IMR-90 (cell line): Measurements from ENCODE around the gene CUL7. TPM values are rescaled to one million over a fixed set of nuclear protein-coding genes. Genes with fewer than 3 reads are reported as not detected.
A peak's percentile ranks its signal among the peaks of the same experiment; 100 is the strongest.

Experiments
- ATAC-seq: fragments of 200-7000 bp; cut with Tn5 transposase; 2 replicates; pipeline ENCODE4 v1.9.1; 2020; ENCODE audit warnings: low read depth, mild to moderate bottlenecking, moderate library complexity
- BruUV-seq: library from RNA; stranded (reverse); fragments of 400-500 nt; replicated peaks from 2 replicates; lab custom pipeline; 2021; lab: Mats Ljungman, UMichigan
- CTCF ChIA-PET: fragments of 300-600 bp; formaldehyde crosslinking; extraction: SDS; loops from one replicate; lab custom pipeline; 2021; ENCODE audit warnings: antibody characterized with exemption; lab: Yijun Ruan, JAX
- POLR2A ChIA-PET: fragments of 300-600 bp; sonication (Branson Sonifier 250); formaldehyde crosslinking; loops from one replicate; lab custom pipeline; 2022; ENCODE audit warnings: antibody characterized with exemption; ENCODE audit not compliant: unreplicated experiment; lab: Charles Lee
- DNase-seq: peaks from one replicate; pipeline ENCODE4 v3.0.0; 2013
- H2AFZ ChIP-seq: replicated peaks from 2 replicates; pipeline ENCODE3; 2013; ENCODE audit warnings: low read length, mild to moderate bottlenecking; ENCODE audit not compliant: poor library complexity
- H2AK5ac ChIP-seq: 2 replicates; pipeline ENCODE4 v1.6.1; 2013; ENCODE audit warnings: low read depth, low read length, inconsistent platforms
- H2AK9ac ChIP-seq: replicated peaks from 2 replicates; pipeline ENCODE3; 2013; ENCODE audit warnings: mild to moderate bottlenecking, low read depth, low read length, moderate library complexity; ENCODE audit not compliant: poor library complexity
- H2BK120ac ChIP-seq: 2 replicates; pipeline ENCODE4 v1.6.1; 2013; ENCODE audit warnings: low read depth, low read length, inconsistent platforms
- H2BK15ac ChIP-seq: 3 replicates; pipeline ENCODE4 v1.6.1; 2013; ENCODE audit warnings: low read depth, low read length, inconsistent platforms
- H2BK20ac ChIP-seq: 2 replicates; pipeline ENCODE4 v1.6.1; 2013; ENCODE audit warnings: low read depth, mild to moderate bottlenecking, inconsistent platforms, low read length, moderate library complexity
- H2BK5ac ChIP-seq: 2 replicates; pipeline ENCODE4 v1.6.1; 2013; ENCODE audit warnings: mild to moderate bottlenecking, low read depth, low read length, inconsistent platforms; ENCODE audit not compliant: poor library complexity, severe bottlenecking
- H3K14ac ChIP-seq: replicated peaks from 2 replicates; pipeline ENCODE4 v1.6.1; 2013; ENCODE audit warnings: low read depth, low read length, inconsistent platforms
- H3K18ac ChIP-seq: 2 replicates; pipeline ENCODE4 v1.6.1; 2013; ENCODE audit warnings: low read depth, low read length, control low read depth
- H3K23ac ChIP-seq: 2 replicates; pipeline ENCODE4 v1.6.1; 2013; ENCODE audit warnings: low read depth, low read length, inconsistent platforms
- H3K27ac ChIP-seq: 2 replicates; pipeline ENCODE4 v1.5.1; 2013; ENCODE audit warnings: mild to moderate bottlenecking, control low read depth, low read length; ENCODE audit not compliant: insufficient read depth
- H3K27me3 ChIP-seq: 2 replicates; pipeline ENCODE4 v1.6.1; 2013; ENCODE audit warnings: low read length; ENCODE audit not compliant: control insufficient read depth, insufficient read depth
- H3K36me3 ChIP-seq: 2 replicates; pipeline ENCODE4 v1.6.1; 2013; ENCODE audit warnings: low read length, mixed read lengths; ENCODE audit not compliant: control insufficient read depth, insufficient read depth
- H3K4ac ChIP-seq: 2 replicates; pipeline ENCODE4 v1.6.1; 2013; ENCODE audit warnings: low read depth, low read length, inconsistent platforms
- H3K4me1 ChIP-seq: 2 replicates; pipeline ENCODE4 v1.6.1; 2013; ENCODE audit warnings: low read length, mixed read lengths; ENCODE audit not compliant: control insufficient read depth, insufficient read depth
- H3K4me2 ChIP-seq: 2 replicates; pipeline ENCODE4 v1.6.1; 2013; ENCODE audit warnings: low read depth, mild to moderate bottlenecking, control low read depth, low read length, moderate library complexity
- H3K4me3 ChIP-seq: 2 replicates; pipeline ENCODE4 v1.5.1; 2013; ENCODE audit warnings: low read depth, mild to moderate bottlenecking, control low read depth, low read length, moderate library complexity; ENCODE audit not compliant: insufficient read depth
- H3K56ac ChIP-seq: 2 replicates; pipeline ENCODE4 v1.6.1; 2013; ENCODE audit warnings: low read length, inconsistent platforms; ENCODE audit not compliant: insufficient read depth; ENCODE audit errors: extremely low read depth
- H3K79me1 ChIP-seq, 2 experiments: 2 replicates each; pipeline ENCODE4 v1.6.1; 2013; ENCODE audit warnings: low read length in 2 of 2, inconsistent platforms in 1 of 2, low read depth in 1 of 2
- H3K9ac ChIP-seq: 2 replicates; pipeline ENCODE4 v1.6.1; 2013; ENCODE audit warnings: low read depth, low read length, control low read depth
- H3K9me1 ChIP-seq: 2 replicates; pipeline ENCODE4 v1.6.1; 2013; ENCODE audit warnings: low read length, inconsistent platforms; ENCODE audit not compliant: insufficient read depth
- H3K9me3 ChIP-seq: 2 replicates; pipeline ENCODE4 v1.6.1; 2013; ENCODE audit warnings: low read length; ENCODE audit not compliant: control insufficient read depth, insufficient read depth
- H4K20me1 ChIP-seq: 2 replicates; pipeline ENCODE4 v1.6.1; 2013; ENCODE audit warnings: low read length, inconsistent platforms; ENCODE audit not compliant: insufficient read depth
- H4K5ac ChIP-seq: 2 replicates; pipeline ENCODE4 v1.6.1; 2013; ENCODE audit warnings: mild to moderate bottlenecking, low read depth, low read length, control low read depth
- H4K8ac ChIP-seq, 2 experiments: 2 replicates each; pipeline ENCODE4 v1.6.1; 2013; ENCODE audit warnings: low read depth in 2 of 2, low read length in 2 of 2, control low read depth in 1 of 2, inconsistent platforms in 1 of 2
- H4K91ac ChIP-seq: 2 replicates; pipeline ENCODE4 v1.6.1; 2013; ENCODE audit warnings: low read depth, low read length, inconsistent platforms; ENCODE audit not compliant: insufficient read depth
- CHD1 ChIP-seq: IDR thresholded peaks from 2 replicates; pipeline ENCODE4 v1.6.1; 2012; ENCODE audit warnings: low read depth, low read length, improper control_type of control experiment
- CTCF ChIP-seq: conservative IDR thresholded peaks from 2 replicates; pipeline ENCODE4 v1.5.1; 2012; ENCODE audit warnings: mild to moderate bottlenecking, low read depth, low read length, improper control_type of control experiment
- ELK1 ChIP-seq: fragments of 150-350 bp; IDR thresholded peaks from 2 replicates; pipeline ENCODE4 v1.6.1; 2016; ENCODE audit warnings: low read depth, mild to moderate bottlenecking, low read length, moderate library complexity, borderline replicate concordance
- MAFK ChIP-seq: IDR thresholded peaks from 2 replicates; pipeline ENCODE4 v1.6.1; 2012; ENCODE audit warnings: low read depth, low read length, improper control_type of control experiment
- MAZ ChIP-seq: IDR thresholded peaks from 2 replicates; pipeline ENCODE4 v1.6.1; 2012; ENCODE audit warnings: low read depth, mild to moderate bottlenecking, low read length, improper control_type of control experiment, moderate library complexity, borderline replicate concordance
- MXI1 ChIP-seq: IDR thresholded peaks from 2 replicates; pipeline ENCODE4 v1.6.1; 2012; ENCODE audit warnings: low read depth, mild to moderate bottlenecking, low read length, moderate library complexity, borderline replicate concordance
- NFE2L2 ChIP-seq: fragments of 150-350 bp; IDR thresholded peaks from 2 replicates; pipeline ENCODE4 v1.6.1; 2016; ENCODE audit warnings: low read depth, mild to moderate bottlenecking, low read length
- POLR2A ChIP-seq: IDR thresholded peaks from 2 replicates; pipeline ENCODE4 v1.6.1; 2012; ENCODE audit warnings: mild to moderate bottlenecking, low read depth, low read length
- RAD21 ChIP-seq: IDR thresholded peaks from 2 replicates; pipeline ENCODE4 v1.6.1; 2012; ENCODE audit warnings: low read length, improper control_type of control experiment
- RCOR1 ChIP-seq: IDR thresholded peaks from 2 replicates; pipeline ENCODE4 v1.6.1; 2012; ENCODE audit warnings: mild to moderate bottlenecking, low read length, improper control_type of control experiment; ENCODE audit not compliant: insufficient replicate concordance
- RFX5 ChIP-seq: IDR thresholded peaks from 2 replicates; pipeline ENCODE4 v1.8.0; 2012; ENCODE audit warnings: low read depth, mild to moderate bottlenecking, low read length, moderate library complexity
- SMC3 ChIP-seq: fragments of 150-350 bp; IDR thresholded peaks from 2 replicates; pipeline ENCODE4 v1.6.1; 2016; ENCODE audit warnings: low read depth, mild to moderate bottlenecking, antibody characterized with exemption, low read length, moderate library complexity
- USF2 ChIP-seq: fragments of 150-350 bp; IDR thresholded peaks from 2 replicates; pipeline ENCODE4 v1.6.1; 2017; ENCODE audit warnings: mild to moderate bottlenecking, antibody characterized with exemption, low read length, low read depth
- WGBS, 2 experiments: methylation state at CpG; one replicate each; pipeline versions ENCODE4 v1.1.5 to v1.1.7; 2013; ENCODE audit warnings: missing lambda C conversion rate in 2 of 2; ENCODE audit not compliant: insufficient read length in 1 of 2; ENCODE audit errors: extremely low coverage in 2 of 2; 5-methylcytosine and 5-hydroxymethylcytosine counted together
- dilution Hi-C: fragments of 300-500 bp; cut with HindIII; formaldehyde crosslinking; loops from one replicate; pipeline ENCODE4 v1.14.3; 2018; ENCODE audit warnings: low sequenced_read_pairs; ENCODE audit not compliant: unreplicated experiment
- in situ Hi-C: fragments of 300-500 bp; cut with MboI; formaldehyde crosslinking; loops from 3 replicates; pipeline ENCODE4 v1.14.3; 2019; ENCODE audit warnings: low sequenced_read_pairs, inconsistent platforms, mixed read lengths
- intact Hi-C: fragments of 100-400 bp; cut with micrococcal nuclease; formaldehyde crosslinking; loops from 2 replicates; pipeline ENCODE4 v1.10.0; 2022
- polyA plus RNA-seq, 3 experiments: library from polyadenylated mRNA; depleted of rRNA; stranded (reverse); fragments of >200 nt; gene quantifications; 2 replicates each; pipeline ENCODE4 v1.2.3, GENCODE V29; 2012; ENCODE audit warnings: low replicate concordance in 1 of 3
- total RNA-seq: library from RNA; depleted of rRNA; stranded (reverse); fragments of >200 nt; gene quantifications from 2 replicates; pipeline ENCODE4 v1.2.3, GENCODE V29; 2012

CUL7 gene
- total and polyA plus RNA-seq, 2 of the 4 experiments (the other 2 are of a cell fraction): 38.0 to 39.3 TPM

- Histone ChIP-seq H3K56ac (no peak overlapping the region), H3K9me1 (peaks cover 18% of the 10 kb centered on the region), H2BK15ac (no peak overlapping the region), H2BK120ac (0 out of 2 replicates have a peak overlapping the region, but pooled peaks have one; percentile 4), H2BK20ac (no peak overlapping the region), H3K14ac (peak overlapping the region; percentile 6; the same call in 1 of the 2 replicates), H3K18ac (no peak overlapping the region), H3K4me1 (peaks cover 33% of the 10 kb centered on the region), H3K4ac (peak overlapping the region; percentile 62; the same call in 1 of the 2 replicates), H3K27ac (peak overlapping the region; percentile 62; the same call in 1 of the 2 replicates), H3K79me1 (peaks cover 36 to 92% of the 10 kb centered on the region in 2 experiments), H4K91ac (no peak overlapping the region), H3K9me3 (no peaks in the 10 kb centered on the region), H4K8ac (peak overlapping the region; percentile 31 to 72; a peak in 1 of 4 replicates), H2AFZ (no peak overlapping the region), H3K9ac (no peak overlapping the region), H2AK5ac (0 out of 2 replicates have a peak overlapping the region, but pooled peaks have one; percentile 69), H2BK5ac (peak overlapping the region; percentile 38), H3K4me3 (no peak overlapping the region), H4K5ac (no peak overlapping the region), H4K20me1 (peaks cover 70% of the 10 kb centered on the region), H3K36me3 (no peaks in the 10 kb centered on the region), H3K4me2 (peak overlapping the region; percentile 18; the same call in 1 of the 2 replicates), H3K23ac (peak overlapping the region; percentile 10; the same call in 1 of the 2 replicates), H3K27me3 (no peaks in the 10 kb centered on the region), H2AK9ac (no peak overlapping the region)
- dilution Hi-C loops (no loop called here), intact Hi-C loops (loop anchor here (2.0 kb wide), 1 partner anchor 14 kb away; the partner anchor contains the start of gene PTK7), in situ Hi-C loops (no loop called here)
- no peak for DNase-seq
- ATAC-seq: no peak
- POLR2A ChIA-PET: no interaction called here
- 86% methylated on average over 1 of the region's 5 CpGs; no CpG with 5 or more reads in 1 of the 2 experiments for WGBS, 2 experiments
- TF ChIP-seq MXI1 (no peak), MAFK (no peak), CHD1 (no peak), NFE2L2 (no peak), RAD21 (no peak), CTCF (no peak), RFX5 (no peak), MAZ (no peak), POLR2A (no peak), RCOR1 (no peak), ELK1 (no peak), USF2 (no peak), SMC3 (no peak)
- CTCF ChIA-PET: interaction anchor here (0.6 to 1.1 kb wide), 2 partner anchors 53 to 108 kb away, joined by 3 to 5 read pairs; no protein-coding TSS in a partner anchor
- BruUV-seq: no TSS peak
Observed at GRCh38 chr6:43091020-43091419, 37.4 kb upstream of the CUL7 start.
